GM19463 (cell line): ENCODE data around the gene MAD1L1.

ENCODE experiments used
- ATAC-seq: cut with Tn5 transposase; IDR thresholded peaks from one replicate; pipeline ENCODE4 v1.9.1; 2021; ENCODE audit warnings: mild to moderate bottlenecking, moderate library complexity; ENCODE audit not compliant: unreplicated experiment

Gene MAD1L1

DNA sequence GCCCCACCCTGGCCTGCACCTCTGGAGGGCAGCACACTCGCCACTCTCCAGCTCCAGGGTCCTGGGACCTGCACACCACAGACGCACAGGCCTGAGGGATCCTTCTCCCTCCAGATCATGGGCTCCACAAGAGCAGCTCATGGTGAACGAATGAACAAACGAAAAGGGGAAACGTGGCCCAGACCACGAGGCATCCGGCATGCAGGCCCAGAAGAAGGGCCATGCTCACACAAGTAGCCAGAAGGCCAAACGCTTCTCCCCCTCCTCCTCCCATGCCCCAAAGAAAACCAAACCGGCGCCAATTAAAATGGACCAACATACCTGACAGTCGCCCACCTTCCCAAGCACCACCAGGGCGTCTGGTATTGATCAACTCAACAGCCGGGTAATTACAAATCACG lies 30.4 kb downstream of the MAD1L1 start:
- ATAC-seq: no peak

- ATAC-seq: no peak
Measured at GRCh38 chr7:2201686-2202360, 30.9 kb downstream of the MAD1L1 start.

DNA sequence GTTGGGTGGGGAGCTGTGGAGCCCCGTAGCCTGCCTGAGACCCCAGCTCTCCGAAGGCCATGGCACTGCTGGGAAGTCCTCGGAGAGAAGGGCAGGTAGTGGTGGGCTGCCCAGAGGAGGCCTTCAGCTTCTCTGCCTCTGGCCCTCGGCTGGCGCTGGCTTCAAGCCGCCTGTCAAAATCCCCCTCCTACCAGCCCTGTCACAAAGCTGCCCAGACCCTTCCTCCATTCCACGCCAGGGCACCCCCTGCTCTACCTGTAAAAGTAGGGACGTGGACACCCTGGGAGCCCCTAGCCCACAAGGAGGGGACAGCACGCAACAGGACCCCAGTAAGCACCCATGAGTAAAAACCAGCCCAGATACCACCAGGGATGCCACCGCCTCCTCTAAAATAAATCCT lies 31.6 kb downstream of the MAD1L1 start:
- ATAC-seq: no peak

DNA sequence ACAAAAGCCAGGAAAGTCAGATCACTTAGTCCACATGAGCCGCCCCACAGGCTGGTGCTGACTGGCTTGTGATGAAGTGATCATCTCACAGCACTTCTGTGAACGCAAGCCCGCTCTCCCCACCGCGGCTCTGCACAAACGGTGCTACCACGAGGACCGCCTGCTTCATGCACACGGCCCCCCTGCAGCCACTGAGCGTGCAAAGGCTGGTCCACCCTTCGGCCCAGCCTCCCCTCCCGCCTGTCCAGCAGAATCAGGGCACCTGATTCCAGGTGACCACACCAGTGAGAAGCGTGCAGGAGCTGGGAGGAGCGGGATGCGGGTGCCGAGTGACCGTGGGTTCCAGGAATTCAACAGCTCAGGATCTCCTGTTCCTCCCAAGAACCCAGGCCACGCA lies 32.2 kb downstream of the MAD1L1 start:
- ATAC-seq: no peak

DNA sequence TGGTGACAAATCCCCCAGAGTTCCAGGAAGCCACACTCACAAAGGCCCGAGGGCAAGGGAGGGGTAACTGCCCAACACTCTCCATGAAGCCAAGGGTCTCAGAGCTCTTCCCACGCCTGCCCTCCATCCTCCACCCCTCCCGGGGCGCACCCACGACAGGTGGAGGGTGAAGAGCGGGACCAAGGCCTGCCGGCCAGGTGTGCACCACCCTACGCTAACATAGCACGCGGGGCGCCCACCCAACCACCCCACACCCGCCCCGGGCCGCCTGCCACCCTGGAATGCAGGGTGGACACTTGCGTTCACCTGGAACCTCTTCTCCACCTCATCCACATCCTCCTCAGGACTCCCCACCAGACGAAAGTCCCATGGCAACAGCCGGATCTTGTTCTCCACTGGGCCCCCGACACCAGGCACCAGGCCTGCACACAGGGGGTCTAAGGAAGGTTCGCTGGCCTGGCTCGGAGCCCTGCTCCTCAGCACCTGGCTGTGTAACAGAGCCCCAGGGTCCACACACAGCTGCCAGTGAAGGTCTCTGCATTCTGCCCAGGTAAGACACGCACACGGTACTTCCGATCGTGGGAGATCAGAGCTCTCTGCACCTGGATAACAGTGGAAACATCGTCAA lies 32.7 kb downstream of the MAD1L1 start:
- ATAC-seq: no peak

DNA sequence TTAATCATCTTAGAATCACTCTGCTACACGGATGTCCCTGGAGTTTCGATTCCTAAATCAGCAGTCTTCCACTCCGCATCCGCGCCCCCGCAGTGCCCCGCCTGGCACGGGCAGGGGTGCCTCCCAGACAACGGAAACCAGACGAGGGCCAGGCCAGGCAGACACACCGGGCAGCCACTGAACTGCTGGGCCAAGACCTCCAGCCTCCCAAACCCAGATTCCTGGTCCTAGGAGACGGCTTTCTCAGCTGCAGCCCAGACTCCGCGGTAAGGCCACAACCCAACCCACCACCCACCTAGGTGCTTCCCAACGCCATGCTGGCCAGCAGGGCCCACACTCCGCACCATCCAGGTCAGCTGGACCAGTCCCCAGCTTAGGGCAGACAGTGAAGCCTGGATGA lies 33.2 kb downstream of the MAD1L1 start:
- no peak for ATAC-seq

GRCh38 chr7:2198760-2199159 lies 34.0 kb downstream of the MAD1L1 start:
- no peak for ATAC-seq

- ATAC-seq: no peak
Measured at GRCh38 chr7:2198206-2198605, 34.5 kb downstream of the MAD1L1 start.

- ATAC-seq: no peak
Measured at GRCh38 chr7:2197436-2198155, 35.1 kb downstream of the MAD1L1 start.

DNA sequence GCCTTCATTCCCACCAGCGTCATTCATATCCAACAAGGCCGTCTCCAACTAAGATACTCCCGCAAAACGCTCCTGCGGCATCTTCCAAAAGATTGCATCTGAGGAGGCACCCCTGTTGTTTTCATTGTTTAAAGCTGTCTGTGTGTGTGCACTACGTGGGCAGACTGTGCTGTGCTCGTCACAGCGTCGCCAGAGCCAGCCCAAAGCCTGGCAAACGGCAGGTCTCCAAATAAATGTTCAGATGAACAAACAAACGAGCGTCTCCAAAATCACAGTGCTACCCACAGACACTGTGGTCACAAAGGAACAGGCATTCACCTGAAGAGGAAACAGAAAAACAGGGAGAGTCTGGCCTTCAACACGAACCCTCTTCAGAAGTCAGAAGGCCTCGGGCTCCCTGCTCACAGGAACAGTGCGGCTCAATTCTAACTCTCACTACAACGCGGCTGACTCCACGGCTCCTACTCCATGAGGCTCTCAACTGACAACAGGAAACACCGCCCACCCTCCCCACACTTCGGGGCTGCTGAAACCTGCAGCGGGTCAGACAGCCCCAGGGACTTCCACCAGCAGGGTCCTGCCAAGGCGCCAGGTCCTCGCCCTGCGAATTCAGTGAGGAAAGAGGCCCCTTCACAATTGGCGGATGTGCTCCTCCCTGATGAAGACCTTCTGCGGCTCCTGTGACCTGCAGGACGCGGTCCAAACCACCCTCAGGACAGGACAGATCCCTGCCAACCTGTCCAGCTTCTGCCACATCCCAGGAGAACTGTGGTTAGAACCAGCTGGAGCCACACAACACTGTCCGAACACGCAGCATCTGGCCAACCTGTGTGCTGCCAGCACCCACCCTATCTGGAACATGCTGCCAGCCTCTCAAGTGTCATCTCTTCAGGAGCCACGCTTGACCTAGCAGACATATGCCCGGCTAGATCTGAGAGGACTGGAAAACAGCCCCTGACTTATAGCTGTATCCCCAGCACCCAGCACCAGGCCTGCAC lies 36.1 kb downstream of the MAD1L1 start:
- ATAC-seq: no peak

DNA sequence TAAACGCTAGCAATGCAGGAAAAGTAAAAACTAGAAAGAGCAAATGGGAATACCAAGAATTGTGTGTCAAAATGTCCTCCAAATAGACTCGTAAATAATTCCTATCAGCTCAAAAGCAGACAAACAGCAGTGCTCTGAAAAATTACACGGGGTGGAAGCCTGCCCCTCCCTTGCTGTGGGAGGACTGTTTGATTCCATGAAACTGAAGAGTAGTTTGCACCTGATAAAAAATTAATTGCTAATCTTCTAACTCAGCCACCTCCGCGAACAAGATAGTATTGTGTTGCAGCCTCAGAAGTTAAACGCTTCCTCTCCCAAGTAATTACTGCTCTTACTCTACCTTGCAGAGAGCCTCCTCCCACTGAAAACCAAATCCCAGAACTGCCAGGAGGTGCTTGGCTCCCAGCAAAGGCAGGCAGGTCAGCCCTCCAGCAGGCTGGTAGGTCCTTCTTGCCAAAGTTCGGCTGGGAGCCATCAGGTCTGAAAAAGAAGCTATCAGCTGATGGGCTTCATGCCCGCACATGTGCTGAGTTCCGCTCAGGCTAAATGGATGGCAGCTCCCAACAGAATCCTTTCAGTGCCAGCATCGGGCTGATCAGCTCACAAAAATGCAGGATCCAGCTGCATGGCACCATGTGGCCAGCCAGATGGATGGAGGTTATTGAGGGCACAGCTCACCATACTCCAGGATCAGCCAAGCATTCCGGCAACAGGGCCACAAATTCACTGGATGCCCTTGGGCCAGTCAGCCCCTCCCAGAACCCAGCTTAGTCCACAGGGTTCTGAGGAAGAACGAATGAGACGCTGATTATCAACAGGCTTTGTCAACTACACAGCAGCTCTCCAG lies 37.1 kb downstream of the MAD1L1 start:
- ATAC-seq: no peak

DNA sequence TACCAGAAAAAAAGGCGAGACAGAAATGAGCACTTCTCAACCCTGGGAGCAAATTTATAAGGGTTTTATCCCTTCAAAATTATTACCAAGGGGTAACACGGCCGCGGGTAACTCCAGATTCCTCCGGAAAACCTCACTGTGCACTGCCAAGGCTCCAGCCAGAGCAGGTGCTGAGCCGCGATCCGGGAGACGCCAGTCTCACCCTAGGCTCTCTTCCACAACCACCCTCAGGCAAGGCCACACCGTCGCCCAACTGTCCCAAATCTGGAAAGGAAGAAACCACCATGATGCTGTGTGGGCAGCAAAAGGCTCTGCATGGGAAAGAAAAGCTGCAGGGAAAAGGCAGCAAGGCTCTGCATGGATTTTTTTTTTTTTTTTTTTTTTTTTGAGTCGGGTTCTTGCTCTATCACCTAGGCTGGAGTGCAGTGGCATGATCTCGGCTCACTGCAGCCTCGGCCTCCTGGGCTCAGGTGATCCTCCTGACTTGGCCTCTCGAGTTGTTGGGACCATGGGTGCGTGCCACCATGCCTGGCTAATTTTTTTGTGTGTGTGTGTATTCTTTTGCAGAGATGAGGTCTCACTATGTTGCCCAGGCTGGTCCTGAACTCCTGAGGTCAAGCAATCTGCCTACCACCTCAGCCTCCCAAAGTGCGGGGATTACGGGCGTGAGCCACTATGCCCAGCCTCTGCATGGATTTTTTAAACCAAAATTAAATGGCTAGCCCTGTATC lies 39.0 kb downstream of the MAD1L1 start:
- ATAC-seq: no peak

- no peak for ATAC-seq
Measured at GRCh38 chr7:2192831-2193534, 39.8 kb downstream of the MAD1L1 start.

GRCh38 chr7:2191016-2191415 lies 41.7 kb downstream of the MAD1L1 start:
- ATAC-seq: no peak

DNA sequence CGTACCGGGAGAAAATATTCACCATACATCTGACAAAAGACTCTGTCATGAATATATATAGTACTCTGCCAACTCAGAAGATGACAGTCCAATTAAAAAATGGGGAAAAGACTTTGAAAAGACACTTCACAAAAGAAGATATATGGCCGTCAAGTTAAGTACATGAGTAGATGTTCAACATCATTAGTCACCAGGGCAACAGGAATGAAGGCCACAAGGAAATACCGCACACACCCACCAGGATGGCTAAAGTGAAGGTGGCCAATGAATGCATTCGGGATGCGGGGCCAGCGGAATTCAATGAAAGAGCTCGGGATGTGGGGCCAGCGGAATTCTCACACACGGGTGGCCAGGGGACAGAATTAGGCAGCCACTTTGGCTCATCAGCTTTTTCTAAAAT lies 42.2 kb downstream of the MAD1L1 start:
- ATAC-seq: no peak

DNA sequence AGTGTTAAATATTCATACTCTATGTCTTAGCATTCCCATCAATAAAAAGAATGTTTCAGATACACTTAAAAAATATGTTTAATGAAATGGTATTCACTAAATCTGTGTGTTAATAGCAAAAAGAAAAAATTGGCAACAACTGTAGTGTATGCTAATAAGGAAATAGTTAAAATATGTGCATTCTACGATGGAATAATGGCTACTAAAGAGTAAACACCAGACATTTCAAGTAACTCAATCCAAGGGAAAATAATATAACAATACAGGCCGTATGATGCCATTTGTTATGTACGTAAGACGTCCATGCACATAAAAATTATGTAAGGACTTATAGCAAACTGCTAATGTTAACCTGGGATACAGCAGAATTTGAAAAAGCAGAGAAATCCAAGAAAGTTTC lies 46.6 kb downstream of the MAD1L1 start:
- ATAC-seq: no peak

DNA sequence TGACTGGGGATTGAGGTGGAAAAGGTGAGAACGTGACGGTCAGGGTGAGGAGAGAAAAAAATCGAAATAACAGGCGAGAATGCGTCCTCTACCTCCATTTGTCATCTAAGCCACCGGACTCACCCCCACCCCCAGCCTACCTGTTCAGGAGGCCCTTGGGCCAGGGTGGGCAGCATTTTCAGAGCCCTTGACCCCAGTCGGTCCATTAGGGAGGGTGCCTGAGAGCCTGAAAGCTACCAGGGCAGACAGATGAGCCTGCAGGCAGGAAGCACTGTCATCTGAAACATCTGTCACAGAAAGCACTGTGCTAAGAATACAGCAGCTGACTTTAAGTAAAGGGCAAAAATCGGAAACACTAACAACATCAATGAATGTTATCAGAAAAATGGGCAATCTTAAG lies 47.0 kb downstream of the MAD1L1 start:
- no peak for ATAC-seq

DNA sequence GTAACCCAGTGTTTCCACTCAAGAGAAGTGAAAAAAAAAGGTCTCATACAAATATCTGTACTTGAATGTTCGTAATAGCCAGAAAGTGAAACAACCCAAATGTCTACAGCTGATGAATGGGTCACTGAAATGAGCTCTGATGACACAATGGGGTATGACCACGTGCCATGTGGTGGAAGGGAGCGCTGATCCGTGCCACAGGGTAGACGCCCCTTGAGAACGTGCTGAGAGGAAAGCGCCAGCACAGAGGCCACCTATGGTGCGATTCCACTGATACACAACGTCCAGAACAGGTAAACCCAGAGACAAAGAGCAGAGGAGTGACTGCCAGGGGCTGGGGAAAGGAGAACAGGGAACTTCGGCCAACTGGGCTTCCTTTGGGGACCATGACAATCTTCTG lies 50.3 kb downstream of the MAD1L1 start:
- no peak for ATAC-seq
